ENCODE results near the gene ZDHHC1.
"Not testable (repeated sequence)": the region's sequence is repeated elsewhere in the genome, so short reads cannot be mapped to it uniquely, and the experiment has no call there.

Gene ZDHHC1

DNA sequence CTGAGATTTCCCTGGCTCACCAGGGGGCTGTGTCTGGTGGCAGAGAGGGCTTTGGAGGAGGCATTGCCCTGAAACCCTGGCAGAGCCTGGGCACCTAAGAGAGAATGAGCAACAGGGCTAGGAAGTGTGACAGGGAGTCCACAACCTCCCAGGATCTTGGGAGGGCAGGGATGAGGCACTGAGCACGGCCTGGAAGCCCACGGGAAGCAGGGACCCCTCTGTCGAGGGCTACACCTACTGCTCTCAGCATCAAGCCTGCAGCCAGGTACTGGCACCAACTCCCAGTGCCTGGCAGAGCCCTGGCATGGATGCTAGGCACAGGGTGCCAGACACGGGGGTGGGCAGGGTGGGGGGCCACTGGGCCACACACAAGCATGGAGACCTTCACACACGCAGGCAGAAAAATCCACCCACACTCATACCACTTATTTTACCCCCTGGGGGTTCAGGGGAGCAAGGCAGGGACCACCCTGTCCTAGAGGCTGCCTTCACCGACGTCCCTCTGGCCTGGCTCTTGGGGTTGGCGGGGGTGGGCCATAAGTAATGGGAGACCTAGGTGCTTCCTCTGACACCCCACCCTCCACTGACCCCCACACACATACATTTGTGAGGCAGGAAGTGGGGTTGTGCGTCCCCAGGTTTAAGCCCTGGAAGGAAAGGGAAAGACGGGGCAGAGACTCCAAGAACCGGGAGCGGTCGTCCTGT is 13.7 kb upstream of the ZDHHC1 start:
- no peak for DNase-seq

DNA sequence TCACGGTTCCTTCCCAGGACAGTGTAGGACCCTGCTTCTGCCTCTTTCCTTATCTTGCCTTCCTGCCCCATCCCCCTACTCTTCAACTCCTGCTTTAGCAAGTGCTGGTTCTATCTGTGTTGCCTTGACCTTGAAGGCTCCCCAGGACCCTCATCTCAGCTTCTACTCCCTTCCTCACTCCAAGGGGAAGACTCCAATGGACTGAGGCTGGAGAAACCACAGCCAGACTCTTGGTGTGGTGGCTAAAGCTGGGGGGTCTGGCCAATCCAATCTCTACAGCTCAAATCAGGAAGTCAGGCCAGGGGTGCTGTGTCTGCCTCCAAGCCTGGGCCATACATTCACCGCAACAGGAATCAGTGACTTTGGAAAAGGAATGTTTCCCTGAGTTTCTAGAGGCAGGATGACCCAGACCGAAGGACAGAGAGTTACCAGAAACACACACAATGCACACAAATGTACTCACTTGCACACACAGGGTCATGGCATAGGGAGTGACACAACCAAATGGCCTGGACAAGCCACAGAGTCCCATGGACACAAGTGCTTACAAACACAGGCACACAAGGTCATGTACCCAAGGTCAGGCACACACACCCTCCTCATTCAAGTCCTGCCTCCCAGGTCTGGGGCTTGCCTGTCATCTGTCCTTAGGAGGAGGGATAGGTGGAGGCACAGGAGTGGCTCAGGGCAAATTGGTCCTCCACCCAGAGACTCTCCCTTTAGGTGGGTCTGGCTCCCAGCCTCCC is 12.9 kb upstream of the ZDHHC1 start:
- no peak for DNase-seq

DNA sequence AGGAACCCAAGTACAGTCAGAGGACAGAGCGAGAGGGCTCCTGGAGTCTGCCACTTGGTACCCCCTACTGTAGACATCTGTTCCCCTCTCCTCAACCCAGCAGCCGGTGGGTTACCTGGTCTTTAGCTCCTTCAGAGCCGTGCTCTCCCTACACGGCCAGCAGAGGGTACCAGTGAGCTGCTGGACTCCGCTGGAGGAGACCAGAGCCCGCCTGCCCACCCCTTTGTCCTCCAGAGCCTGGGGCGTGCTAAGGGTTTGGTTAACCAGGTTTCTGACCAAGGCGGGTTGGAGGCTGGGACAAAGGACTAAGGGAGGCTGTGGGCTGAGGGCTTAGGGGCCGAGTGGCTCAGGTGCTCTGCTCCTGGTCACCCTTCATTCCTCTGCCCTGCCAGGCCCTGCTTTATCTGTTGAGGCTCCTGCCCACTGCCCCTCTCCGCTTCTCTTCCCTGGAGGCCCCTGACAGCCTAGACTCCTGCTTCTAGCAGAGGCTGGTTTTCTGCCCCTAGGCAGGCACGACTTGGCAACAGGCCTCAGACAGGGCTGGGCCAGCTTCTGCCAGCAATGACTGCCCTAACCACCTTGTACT is 12.0 kb upstream of the ZDHHC1 start:
- peak; percentile 98 for DNase-seq

DNA sequence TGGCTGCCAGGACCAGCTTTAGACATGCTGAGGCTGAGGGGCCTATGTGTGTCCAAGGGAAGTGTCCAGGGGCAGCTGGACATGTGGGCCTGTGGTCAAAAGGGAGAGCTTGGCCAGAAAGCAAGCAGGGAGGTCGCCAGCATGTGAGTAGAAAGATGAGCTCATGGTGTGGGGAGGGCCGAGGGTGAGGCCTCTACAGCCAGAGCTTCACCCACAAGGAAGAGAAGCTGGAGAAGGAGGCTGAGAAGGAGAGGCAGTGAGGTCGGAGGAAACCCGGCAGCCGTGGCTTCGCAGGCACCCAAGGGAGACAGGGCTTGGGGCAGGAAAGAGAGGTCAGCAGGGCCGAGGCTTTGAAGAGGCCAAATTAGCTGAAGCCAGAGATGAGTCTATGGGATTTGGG is 10.7 kb upstream of the ZDHHC1 start:
- no peak for DNase-seq

GRCh38 chr16:67426022-67426421 is 9.7 kb upstream of the ZDHHC1 start:
- DNase-seq = no peak

DNA sequence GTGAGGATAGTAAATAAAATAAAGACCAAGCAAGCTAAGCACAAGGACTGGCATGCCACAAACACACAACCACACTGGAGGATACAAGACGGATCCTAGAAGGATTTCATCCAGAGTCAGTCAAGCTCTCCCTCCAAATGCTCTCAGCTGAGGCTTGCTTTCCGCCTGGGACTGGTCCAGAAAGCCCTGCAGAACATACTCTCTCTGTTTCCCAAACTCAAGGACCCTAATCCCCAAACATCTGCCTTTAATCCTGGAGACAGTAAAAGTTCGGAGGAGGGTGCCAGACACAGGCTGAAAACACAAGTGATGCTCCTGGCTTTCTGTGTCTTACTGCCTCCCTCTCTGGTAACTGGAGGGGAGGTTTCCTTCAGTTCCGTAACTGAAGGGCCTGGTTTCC is 9.3 kb upstream of the ZDHHC1 start:
- DNase-seq = no peak

- no peak for DNase-seq
These were observed 8.8 kb upstream of the ZDHHC1 start for GRCh38 chr16:67425061-67425460.

DNA sequence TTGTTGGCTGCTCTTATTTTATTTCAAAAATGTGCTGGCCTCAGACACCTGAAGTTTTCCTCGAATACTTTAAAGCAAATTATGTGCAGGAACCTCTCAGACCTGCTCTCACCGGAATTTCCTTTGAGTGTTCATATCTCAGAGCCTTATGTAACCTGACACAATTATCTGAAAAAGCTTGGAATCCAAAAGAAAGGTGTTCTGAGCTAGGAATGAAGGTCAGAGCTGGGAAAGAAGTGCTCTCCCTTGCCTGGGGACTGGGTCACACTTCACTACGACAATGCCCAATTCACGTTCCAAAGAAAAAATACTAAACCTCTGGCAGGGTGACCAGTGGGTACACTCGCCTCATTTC is 8.0 kb upstream of the ZDHHC1 start:
- no peak for DNase-seq

DNA sequence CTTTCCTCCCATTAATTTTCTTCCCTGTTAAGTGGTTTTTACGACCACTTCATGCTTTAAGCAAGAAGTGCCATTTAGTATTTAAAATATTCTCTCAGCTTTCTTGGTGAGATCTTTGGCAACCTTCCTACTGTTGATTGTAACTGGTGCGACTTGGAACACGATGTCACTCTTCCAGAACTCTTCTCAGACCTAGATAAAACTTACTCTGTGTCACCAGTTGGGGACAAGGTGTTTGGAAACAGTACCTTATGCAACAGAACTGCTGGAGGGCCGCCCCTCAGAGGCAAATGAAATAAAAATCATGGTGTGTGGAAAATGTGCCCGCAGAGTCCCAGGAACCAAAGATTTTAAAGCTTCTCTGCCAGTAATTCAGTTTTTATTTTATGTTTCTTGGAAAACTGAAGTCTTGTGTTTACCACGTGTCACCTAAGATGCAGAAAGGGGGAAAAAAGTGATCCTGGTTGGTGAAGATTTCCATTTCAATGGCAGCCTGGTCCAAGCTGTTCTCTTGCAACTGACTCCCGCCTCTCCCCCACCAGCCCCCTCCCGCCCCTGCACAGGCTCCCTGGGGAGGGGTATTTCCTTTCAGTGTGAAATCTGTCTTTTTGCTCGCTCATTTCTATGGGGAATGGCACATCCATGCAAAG is 7.5 kb upstream of the ZDHHC1 start:
- no peak for DNase-seq

DNA sequence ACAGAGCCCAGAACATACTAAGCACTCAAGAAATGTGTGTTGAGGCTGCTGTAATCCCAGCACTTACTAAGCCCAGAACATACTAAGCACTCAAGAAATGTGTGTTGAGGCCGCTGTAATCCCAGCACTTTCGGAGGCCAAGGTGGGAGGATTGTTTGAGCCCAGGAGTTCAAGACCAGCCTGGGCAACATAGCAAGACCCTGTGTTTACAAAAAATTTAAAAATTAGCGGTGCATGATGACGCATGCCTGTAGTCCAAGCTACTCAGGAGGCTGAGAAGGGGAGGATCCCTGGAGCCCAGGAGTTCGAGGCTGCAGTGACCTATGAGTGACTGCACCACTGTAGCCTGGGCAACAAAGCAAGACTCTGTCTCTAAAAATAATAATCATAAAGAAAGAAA is 6.7 kb upstream of the ZDHHC1 start:
- DNase-seq = no peak

GRCh38 chr16:67421030-67421429 is 4.8 kb upstream of the ZDHHC1 start:
- no peak for DNase-seq

DNA sequence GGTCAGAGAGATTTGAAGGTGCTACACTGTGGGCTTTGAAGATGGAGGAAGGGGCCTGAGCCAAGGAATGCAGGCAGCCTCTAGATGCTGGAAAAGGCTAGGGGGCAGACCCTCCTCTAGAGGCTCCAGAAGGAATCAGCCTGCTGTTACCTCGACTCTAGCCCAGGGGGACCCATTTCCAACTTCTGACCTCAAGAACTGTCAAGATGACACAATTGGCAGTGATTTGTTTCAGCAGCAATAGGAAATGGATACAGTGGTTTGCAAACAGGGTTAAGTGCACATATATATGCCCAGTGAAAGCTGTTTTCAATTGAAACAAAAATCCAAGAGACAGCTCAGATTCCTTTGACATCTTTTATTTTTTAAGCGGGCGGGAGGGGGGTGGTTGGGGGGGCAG is 3.7 kb upstream of the ZDHHC1 start:
- no peak for DNase-seq

DNA sequence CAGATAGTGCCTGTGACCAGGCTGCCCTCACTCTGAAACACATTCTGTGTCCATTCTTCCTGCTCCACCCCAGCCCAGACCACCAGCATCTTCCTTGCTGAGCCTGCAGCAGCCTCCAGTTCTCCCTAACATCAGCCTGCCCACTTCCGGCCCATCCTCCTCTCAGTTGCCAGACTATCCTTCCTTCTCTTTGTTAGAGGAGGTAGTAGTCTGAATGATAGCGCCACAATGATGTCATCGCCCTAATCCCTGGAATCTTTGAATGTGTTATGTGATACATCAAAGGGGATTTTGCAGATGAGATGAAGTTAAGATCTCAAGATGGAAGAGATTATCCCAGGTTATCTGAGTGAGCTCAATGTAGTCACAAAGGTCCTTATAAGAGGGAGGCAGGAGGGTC is 3.2 kb upstream of the ZDHHC1 start:
- DNase-seq = no peak

DNA sequence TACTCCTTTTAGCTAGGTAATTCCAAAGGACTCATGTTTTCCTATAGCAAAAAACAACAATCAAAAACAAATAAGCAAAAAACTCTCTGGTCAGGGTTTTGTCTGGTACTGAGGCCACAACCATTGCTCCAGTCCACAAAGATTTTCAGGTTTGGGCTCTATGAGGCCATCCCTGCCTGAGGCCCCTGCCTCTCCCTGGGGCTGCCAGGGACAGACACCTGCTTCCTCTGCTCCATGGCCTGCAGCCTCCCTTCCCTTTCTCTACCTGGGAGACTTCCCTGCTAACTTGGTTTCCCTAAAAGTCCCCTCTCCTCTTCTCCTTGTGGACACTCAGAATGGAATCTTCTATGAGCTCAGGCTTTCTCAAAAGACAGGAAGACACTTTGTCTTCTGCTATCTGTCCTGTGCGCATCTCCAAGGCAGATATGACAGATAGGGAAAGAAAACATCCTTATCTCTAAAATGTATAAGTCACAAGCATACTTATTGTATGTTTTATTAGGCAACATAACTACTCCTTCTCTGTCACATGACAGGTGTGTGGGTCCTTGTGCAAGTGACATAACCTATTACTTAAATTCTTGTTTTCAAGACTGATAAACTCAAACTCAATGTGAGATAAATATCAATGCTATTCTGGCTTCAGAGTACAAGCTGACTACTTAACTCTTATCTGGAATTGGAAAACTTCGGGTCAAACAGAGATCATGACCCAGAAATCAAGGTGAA is 1.2 kb upstream of the ZDHHC1 start:
- no peak for DNase-seq

DNA sequence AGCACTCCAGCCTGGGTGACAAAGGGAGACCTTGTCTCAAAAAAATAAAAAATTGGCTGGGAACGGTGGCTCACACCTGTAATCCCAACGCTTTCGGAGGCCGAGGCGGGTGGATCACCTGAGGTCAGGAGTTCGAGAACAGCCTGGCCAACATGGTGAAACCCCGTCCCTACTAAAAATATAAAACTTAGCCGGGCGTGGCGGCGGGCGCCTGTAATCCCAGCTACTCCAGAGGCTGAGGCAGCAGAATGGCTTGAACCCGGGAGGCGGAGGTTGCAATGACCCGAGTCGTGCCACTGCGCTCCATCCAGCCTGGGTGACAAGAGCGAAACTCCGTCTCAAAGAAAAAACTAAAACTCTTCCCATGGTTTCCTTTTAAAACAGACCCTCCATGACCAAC is 856 bp downstream of the ZDHHC1 start:
- DNase-seq = not testable (repeated sequence)

DNA sequence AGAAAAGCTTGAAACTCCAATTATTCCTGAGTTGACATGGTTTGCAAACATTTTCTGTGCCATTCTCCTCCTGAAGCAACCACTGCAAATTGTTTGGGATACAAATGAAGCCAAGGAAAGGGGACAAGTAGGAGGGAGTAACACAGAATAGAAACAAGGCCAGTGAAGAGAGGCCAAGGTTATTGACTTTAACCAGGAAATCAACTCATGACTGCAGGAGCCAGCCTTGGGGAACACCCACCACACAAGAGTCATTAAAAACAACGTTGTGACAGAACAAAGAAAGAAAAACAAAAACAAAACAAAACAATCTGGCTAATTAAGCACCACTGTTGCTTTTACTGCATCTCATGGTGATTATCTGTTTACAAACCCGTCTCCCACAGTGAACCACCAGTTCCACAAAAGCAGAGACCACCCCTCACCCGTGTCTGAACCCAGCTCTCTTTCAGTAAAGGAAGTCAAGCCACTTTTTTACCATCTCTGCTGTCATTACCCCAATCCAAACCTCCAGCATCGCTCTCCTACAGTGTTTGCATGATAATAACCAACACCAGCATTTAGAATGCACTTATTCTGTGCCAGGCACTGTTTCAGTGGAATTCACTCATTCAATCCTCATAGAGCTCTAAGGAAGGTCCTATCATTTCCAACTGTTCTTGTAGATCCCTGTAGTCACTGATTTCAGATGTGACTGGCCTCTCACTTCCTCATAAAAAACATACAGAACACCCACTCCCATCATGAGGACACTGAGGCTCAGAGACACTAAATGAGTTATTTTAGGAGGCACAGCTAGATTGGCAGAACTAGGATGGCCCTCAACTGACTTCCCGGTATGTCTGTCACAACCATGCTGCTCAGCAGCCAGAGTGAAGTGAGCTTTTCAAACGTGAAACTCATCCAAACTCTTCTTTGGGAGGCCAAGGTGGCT is 2.0 kb downstream of the ZDHHC1 start:
- no peak for DNase-seq

- DNase-seq = no peak
These were observed 4.0 kb downstream of the ZDHHC1 start for GRCh38 chr16:67412294-67412693.

- no peak for DNase-seq
These were observed 4.9 kb downstream of the ZDHHC1 start for GRCh38 chr16:67411339-67411738.

DNA sequence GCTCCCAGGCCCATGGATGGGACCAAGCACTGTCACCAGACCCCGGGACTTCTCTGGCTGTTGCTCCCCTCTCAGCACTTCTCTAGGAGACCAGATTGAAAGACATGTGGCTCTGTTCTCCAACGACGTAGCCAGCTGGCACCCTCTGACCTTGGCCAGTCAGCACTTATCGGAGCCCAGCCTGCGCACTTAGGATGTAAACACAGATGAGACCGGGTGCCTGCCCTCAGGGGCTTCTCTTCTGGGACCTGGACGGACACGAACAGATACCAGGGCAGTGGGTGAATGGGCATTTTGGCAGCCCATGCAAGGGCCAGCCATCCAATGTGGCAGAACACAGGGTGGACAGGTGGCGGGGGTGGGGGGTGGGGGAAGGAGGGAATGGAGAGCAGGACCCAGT is 6.6 kb downstream of the ZDHHC1 start:
- no peak for DNase-seq

DNA sequence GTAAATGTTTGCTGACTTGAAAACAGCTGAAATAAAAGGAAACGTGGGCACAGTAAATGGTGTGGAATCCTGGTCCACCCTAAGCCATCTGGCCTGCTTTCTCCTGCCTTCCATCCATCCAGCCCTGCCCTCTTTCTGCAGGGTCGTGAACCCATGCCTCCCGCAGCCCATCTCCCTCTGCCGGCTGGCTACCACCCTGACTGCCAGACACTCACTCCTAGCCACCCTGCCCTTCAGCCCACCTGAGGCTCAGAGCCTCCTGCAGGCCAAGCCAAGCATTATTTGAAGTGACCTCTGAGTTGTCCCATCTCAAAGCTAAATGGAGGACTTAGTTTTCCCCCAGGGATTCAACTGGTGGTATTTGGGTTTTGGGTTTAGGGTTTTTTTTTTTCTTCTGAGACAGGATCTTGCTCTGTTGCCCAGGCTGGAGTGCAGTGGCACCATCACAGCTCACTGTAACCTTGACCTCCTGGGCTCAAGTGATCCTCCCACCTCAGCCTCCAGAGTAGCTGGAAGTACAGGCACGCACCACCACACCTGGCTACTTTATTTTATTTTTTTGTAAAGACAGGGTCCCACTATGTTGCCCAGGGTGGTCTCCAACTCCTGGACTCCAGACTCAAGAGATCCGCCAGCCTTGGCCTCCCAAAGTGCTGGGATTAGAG is 8.4 kb downstream of the ZDHHC1 start:
- DNase-seq = no peak

DNA sequence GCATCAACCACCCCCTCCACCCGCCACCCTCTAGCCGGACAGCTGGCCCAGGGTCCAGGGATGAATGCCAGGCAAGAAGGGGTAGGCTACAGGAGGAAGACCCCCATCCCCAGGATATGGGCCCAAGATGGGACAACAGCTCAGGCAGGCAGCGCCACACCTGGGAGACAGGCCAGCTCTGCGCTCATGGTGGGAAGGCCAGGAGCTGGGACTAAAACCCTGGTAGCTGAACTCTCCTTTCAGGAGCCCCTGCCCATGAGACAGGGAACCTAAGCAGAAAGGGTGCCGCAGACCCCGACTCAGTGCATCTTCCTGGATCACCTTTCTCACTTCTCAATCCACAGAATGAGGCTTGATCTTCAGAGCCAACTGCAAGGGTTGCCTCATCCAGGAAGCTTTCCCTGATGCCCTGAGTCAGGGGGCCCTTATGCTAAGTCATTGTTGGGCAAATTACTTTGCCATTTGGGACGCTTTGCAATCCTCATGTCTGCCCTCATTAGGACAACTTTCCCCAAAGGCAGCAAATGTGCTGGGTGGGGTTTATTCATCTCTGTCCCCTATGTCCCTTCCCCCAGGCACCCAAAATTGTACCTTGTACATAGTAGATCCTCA is 9.0 kb downstream of the ZDHHC1 start:
- DNase-seq = no peak

Measured in 8988T (cell line).